NCI-H2107 treated with DMSO at 0.1 percent for 48 hours (cell line): ENCODE data around the gene UTS2R.

Source experiments
- DNase-seq: peaks from one replicate; lab custom pipeline; 2025; ENCODE audit not compliant: unreplicated experiment; lab: John Stamatoyannopoulos, UW

The UTS2R gene

GRCh38 chr17:82388223-82388921, 16.8 kb downstream of the UTS2R start:
- no peak for DNase-seq

GRCh38 chr17:82388922-82389283, 17.3 kb downstream of the UTS2R start:
- no peak for DNase-seq

GRCh38 chr17:82389379-82389778, 17.8 kb downstream of the UTS2R start:
- no peak for DNase-seq

DNA sequence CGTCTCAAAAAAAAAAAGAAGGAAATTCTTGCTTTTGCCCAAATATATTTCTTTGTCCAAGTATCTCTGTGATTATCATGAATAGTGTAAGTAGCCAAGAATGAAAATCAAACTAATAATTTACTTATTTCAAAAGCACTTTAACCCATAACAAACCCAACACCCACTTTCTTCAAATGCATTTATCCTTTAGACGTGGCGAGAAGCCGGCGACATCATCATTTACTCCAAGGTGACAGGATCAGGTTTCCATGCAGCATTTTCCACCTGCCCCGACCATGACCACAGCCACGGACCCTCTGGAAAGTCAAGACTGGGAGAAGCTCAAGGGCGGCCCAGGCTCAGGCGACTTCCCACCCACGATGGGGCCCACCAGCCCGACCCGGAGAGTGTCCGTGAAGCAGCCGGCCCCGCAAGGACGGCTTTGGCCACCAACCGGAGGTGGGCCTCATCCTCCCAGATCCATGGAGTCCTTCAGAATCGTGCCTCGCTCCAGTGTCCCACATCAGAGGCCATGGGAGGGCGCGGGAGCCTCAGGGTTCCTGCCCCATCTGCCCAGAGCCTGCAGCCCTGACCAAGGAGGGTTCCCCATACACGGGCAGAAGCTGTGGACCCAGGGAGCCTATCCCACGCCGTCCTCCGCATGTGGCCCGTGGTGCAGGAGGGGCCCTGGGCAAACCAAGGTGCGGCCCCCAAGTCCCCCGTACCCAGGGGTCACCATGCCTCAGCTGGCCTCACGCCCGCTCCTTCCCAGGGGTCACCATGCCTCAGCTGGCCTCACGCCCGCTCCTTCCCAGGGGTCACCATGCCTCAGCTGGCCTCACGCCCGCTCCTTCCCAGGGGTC, 18.7 kb downstream of the UTS2R start:
- DNase-seq = no peak

DNA sequence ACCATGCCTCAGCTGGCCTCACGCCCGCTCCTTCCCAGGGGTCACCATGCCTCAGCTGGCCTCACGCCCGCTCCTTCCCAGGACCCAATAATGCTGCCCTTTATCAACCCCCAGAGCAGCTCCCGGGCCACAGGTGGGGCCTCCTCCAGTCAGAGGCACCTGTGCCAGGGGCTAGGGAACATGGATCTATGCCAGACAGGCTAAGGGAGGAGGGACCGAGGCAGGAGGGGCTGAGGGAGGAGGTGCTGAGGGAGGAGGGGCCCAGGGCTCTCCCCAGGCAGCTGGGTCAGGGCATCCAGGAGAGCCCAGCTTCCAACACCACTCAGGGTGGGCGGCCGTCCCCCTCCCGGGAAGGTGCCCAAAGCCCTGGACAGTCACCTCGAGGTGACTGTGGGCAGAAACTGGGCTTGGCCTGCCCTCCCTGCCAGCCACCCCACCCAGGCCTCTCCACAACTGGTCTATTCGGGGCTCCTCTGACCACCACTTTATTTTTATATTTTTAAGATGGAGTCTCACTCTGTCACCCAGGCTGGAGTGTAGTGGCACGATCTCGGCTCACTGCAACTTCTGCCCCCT, 19.4 kb downstream of the UTS2R start:
- DNase-seq = no peak

- DNase-seq = no peak
These were observed 20.0 kb downstream of the UTS2R start for GRCh38 chr17:82391496-82392066.

- DNase-seq = no peak
These were observed 20.8 kb downstream of the UTS2R start for GRCh38 chr17:82392209-82392920.

- no peak for DNase-seq
These were observed 21.4 kb downstream of the UTS2R start for GRCh38 chr17:82392941-82393340.

DNA sequence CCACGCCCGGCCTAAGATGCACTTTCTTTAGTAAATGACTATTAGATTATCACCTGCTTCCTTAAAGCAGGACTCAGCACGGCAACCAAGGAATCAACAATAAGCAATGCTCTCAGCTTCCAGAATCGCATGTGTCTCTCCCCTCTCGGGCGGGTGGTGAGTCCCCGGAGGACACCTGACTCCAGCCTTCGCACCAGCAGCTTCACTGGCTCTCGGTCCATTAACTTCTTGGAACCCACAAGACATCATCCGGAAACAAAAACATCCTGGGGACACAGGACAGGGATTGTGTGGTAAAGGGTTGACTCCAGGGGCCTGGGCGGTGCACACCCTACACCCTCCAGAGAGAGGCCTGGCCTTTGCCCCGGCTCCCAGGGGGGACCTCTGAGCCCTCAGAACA, 22.7 kb downstream of the UTS2R start:
- no peak for DNase-seq

DNA sequence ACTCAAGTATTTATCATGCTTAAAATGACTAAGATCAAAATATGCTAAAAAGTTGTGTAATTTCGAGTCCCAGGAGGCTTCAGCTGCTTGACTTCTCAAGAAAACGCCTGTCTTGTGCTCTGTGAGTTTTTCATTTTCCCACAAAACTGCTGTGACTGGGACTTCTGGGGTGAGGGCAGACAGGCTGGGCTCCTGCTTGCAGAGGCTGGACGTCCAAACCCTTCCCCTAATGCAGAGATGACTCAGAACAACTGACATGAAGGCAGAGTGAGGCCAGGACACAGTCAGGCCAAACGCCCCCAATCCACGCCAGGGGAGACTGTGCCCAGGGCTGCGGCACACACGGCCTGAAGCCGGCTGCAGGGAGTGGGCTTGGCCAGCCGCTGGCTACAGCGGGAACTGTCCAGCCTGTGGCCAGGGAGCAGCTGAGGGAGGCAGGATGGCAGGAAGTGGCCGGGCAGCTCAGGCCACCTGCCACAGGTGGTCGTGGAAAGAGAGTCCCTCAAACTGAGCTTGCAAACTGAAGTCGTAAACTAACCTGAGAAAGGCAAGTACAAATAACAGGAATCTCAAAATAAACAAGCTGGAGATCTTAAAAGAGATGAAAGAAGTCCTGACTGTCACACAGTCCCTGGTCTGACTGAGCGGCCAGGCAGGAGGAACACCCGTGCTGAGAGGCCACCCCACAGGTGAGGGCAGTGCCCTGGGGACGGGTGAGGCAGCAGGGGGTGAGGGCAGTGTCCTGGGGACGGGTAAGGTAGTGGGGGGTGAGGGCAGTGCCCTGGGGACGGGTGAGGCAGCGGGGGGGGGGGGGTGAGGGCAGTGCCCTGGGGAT, 25.3 kb downstream of the UTS2R start:
- no peak for DNase-seq

- no peak for DNase-seq
These were observed 26.1 kb downstream of the UTS2R start for GRCh38 chr17:82397449-82398335.

DNA sequence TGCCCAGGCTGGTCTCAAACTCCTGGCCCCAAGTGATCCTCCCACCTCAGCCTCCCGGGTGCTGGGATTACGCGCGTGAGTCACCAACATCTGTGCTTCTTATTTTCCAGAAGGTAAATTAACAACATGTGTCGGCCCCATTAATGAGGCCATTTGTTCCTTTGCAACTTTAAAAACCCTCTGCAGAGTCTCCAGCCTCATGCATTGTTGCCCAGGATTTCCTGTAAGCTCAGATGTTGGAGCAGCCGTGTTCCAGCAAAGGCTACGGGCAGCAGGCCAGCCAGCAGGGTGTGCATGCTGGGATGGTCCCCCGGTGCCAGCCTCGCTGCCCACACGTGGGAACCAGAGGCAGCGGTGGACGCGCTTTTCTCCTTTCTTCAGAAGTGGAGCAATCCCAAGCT, 27.5 kb downstream of the UTS2R start:
- DNase-seq = no peak

- peak; percentile 54 for DNase-seq
These were observed 28.1 kb downstream of the UTS2R start for GRCh38 chr17:82399601-82400101.

DNA sequence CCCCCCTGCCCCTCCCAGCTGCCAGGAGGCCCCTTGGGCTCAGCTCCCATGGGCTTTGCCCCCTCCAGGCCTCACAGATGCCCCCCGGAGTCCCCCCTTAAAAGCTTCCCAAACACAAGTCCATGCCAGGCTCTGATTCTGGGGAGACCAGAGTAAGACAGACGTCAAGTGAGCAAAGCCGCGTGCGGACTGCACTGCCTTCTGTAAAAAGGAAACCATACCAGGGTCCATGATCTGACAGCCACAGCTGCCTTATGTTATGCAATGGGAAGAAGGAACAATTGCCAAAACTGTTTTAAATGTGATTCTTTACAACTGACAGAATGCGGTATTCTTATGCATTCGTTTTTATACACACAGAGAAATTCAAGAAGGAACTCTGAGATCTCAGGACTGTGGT, 28.6 kb downstream of the UTS2R start:
- no peak for DNase-seq

DNA sequence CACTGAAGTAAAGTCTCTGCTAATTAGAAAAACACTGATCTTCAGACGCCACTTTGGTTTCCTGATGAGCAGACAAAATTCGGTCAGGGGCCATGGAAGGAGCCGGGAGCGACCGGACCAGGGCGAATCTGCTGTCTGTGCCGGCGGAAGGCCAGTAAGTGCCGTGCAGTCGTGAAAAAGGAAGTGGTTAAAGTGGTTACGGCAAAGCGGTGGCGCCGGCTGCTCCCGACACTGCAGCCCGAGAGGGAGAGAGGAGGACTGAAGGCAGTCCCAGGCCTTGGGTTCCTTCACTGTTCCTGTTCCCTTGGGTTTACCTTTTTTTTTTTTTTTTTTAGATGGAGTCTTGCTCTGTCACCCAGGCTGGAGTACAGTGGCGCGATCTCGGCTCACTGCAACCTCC, 29.3 kb downstream of the UTS2R start:
- no peak for DNase-seq

GRCh38 chr17:82402865-82403264, 31.3 kb downstream of the UTS2R start:
- DNase-seq = no peak

DNA sequence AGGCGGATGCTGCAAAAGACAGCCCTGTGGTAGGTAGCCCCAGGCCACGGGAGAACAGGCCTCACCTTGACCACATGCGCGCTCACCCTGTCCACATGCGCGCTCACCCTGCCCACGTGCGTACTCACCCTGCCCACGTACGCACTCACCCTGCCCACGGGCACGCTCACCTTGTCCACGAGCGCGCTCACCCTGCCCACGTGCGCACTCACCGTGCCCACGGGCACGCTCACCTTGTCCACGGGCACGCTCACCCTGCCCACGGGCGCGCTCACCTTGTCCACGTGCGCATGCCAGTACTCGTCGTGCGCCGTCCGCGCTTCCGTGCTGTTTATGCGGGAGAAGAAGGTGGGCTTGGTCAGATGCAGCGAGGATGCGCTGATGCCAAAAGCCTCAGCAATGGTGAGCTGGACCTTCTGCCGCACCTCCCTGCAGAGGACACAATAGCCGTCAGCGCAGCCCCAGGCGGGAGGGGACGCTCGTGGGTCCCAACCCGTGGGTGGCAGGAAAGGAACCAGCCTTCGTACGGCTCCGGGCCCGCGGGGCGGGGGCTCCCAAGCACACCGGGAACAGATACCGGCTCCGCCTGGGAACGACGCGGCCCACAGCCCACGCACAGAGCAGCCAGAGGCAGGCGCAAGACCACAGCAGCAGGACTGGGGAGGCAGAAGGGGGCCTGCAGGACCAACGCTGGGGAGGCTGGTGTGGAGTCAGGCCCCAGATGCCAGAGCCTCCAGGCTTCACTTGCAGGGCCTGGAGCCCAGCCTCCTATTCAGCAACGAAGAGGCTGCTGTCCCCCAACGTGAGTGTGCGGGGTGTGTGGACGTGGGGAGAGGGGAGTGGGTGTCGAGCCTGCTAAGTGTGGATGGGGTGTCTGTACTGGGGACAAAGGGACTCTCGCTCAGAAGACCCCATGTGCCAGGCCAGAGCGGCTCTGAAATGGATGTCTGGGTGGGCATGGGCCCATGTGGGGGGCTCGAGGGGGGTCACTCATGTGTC, 32.4 kb downstream of the UTS2R start:
- DNase-seq = no peak

- DNase-seq = no peak
These were observed 33.5 kb downstream of the UTS2R start for GRCh38 chr17:82405051-82405450.
